Vagina (tissue), 2 donors: Measurements from ENCODE around the gene WDR73.

Source experiments
- CTCF ChIP-seq, 3 experiments: fragments of 450-650 bp in 2 of 3; fragments of 200-600 bp in 1 of 3; sonication (generic) in 1 of 3; IDR thresholded peaks; one replicate each; pipeline ENCODE4 v1.5.1; 2017 to 2019; ENCODE audit warnings: antibody characterized with exemption in 3 of 3, mild to moderate bottlenecking in 2 of 3, moderate library complexity in 2 of 3
- POLR2A ChIP-seq, 2 donors: fragments of 450-650 bp; IDR thresholded peaks; one replicate each; pipeline ENCODE4 v1.6.1; 2017; ENCODE audit warnings: antibody characterized with exemption in 2 of 2, mild to moderate bottlenecking in 2 of 2, moderate library complexity in 2 of 2
- POLR2AphosphoS5 ChIP-seq, 2 donors: sonication (generic); formaldehyde crosslinking; IDR thresholded peaks; one replicate each; pipeline ENCODE4 v1.9.0; 2017; ENCODE audit warnings: antibody characterized with exemption in 2 of 2, mild to moderate bottlenecking in 2 of 2, low read depth in 1 of 2; ENCODE audit not compliant: insufficient read depth in 1 of 2

DNA sequence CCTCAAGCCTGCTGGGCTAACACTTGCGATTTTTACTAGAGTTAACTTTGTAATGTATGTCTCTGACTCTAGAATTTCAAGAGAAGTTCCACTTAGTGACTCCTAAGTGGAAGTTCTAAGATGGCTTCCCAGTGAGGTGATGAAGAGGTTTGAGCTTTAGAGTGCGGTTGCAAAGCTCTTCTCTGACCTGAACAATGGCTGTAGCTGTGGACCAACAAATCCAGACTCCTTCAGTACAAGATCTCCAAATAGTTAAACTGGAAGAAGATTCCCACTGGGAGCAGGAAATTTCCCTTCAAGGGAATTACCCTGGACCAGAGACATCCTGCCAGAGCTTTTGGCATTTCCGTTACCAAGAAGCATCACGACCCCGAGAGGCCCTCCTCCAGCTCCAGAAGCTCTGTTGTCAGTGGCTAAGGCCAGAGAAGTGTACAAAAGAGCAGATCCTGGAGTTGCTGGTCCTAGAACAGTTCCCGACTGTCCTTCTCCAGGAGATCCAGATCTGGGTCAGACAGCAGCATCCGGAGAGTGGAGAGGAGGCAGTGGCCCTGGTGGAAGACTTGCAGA is 22.3 kb downstream of the WDR73 start:
- TF ChIP-seq CTCF (IDR thresholded peaks at IDR 0.05): no peak
- TF ChIP-seq POLR2A (IDR thresholded peaks at IDR 0.05): no peak
- TF ChIP-seq POLR2AphosphoS5 (IDR thresholded peaks at IDR 0.05; ENCODE audit: insufficient read depth in 1 of 2, low read depth in 1 of 2): no peak
